Mucosa of stomach (tissue), 1 donor: ENCODE measurements around the gene LOXHD1.

Experiments used
- H3K27me3 ChIP-seq: one replicate; pipeline ENCODE4 v1.7.0; 2013; ENCODE audit warnings: mild to moderate bottlenecking, low read length; ENCODE audit not compliant: control insufficient read depth, insufficient read depth
- H3K36me3 ChIP-seq: one replicate; pipeline ENCODE4 v1.7.0; 2013; ENCODE audit warnings: low read length; ENCODE audit not compliant: control insufficient read depth, insufficient read depth
- H3K4me1 ChIP-seq: one replicate; pipeline ENCODE4 v1.7.0; 2013; ENCODE audit warnings: mild to moderate bottlenecking, low read length; ENCODE audit not compliant: control insufficient read depth, insufficient read depth
- H3K4me3 ChIP-seq: one replicate; pipeline ENCODE4 v1.7.0; 2013; ENCODE audit warnings: low read length
- H3K9ac ChIP-seq: one replicate; pipeline ENCODE4 v1.7.0; 2013; ENCODE audit warnings: mild to moderate bottlenecking, low read length, moderate library complexity
- H3K9me3 ChIP-seq: one replicate; pipeline ENCODE4 v1.7.0; 2013; ENCODE audit warnings: mild to moderate bottlenecking, low read length, moderate library complexity; ENCODE audit not compliant: control insufficient read depth
- donor health status: Pancreatic carcinoma.

Gene LOXHD1

DNA sequence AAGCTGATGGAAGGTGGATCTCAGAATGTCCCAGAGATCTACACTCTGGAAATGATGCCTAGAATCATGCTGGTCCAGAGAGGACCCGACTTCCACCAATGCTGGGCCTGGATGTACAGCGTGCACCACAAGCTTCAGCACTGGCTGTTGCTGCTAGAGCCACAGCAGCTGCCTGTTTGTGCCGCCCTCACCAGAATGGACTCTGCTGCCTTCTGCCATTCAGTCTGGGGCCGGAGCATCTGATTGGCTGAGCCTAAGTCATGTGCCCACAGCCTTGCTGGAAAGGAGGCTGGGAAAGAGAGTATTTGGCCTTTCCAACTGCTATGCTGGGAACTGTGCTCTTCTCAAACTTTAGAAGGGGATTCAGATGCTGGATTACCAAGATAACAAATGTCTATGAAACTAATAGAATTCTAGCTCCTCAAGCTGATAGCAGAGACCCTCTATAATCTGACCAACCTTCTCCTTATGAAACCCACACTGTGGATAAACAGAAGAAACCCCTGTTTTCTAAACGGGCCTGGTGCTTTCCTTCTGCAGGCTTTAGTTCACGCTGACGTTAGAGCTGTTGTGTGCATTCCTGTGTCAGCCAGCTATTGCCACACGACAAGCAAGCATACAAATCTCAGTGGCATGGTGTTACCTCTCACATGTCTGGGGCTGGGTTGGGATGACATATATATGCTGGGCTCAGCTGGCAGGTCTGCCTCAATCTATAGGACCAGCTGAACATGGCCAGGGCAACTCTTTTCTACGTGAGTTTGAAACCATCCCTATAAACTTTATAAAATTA, 4.1 kb upstream of the LOXHD1 start:
- no peaks in the 10 kb centered on the region for H3K9me3 ChIP-seq
- no peak overlapping the region for H3K4me3 ChIP-seq
- H3K4me1 ChIP-seq: no peaks in the 10 kb centered on the region
- no peaks in the 10 kb centered on the region for H3K36me3 ChIP-seq
- H3K27me3 ChIP-seq: no peaks in the 10 kb centered on the region
- H3K9ac ChIP-seq: no peak overlapping the region

DNA sequence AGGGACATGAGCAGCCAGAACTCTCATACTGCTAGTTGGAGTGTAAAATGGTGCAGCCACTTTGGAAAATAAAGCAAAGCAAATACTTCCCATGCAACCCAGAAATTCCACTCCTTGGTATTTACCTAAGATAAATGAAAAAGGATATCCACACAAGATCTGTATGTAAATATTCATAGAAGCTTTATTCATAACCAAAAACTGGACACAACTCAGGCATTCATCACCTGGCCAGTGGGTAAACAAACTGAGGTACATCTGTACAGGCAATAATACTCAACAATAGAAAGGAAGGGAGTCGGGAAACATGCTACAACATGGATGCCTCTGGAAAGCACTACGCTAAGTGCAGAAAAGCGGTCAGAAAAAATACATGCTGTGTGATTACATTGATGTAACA, 2.5 kb upstream of the LOXHD1 start:
- Histone ChIP-seq H3K36me3 (no peaks in the 10 kb centered on the region), H3K9me3 (no peaks in the 10 kb centered on the region), H3K9ac (no peak overlapping the region), H3K4me3 (no peak overlapping the region), H3K27me3 (no peaks in the 10 kb centered on the region), H3K4me1 (no peaks in the 10 kb centered on the region)

DNA sequence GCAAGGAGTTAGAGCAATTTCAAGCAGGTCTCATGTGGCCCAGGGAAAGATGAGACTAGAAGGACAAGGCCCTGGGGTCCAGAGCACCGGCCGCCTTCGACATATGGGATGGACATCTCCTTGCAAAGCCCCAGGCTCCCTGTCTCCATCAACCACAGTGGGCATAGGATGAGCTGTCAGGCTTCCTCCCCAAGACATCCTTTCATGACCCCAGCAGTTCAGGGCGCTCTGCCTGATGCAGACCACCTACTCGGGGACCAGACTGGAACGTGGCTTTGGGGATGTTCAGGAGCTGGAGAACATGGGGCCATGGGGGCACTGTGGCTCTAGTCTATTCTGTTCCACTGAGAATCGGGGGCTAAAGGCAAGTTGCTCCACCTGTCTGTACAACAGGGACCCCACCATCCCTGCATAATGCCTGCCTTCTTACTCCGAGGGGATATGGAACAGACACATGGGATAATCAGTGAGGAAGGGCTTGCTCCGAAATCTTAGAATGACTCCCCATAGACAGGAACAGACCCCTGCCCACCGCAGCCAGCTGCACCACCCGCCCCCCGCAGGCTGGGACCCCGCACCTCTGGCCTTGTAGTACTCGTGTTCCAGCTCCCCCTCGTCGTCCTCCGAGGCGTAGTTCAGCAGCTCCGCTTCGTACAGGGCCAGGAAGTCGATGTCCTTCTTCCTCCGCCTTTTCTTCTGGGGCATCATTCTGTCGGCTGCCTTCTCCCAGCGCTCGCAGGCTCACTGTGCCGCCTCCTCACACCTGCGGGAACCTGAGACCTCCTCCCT, 500 bp downstream of the LOXHD1 start:
- H3K36me3 ChIP-seq: no peaks in the 10 kb centered on the region
- no peaks in the 10 kb centered on the region for H3K4me1 ChIP-seq
- H3K9me3 ChIP-seq: no peaks in the 10 kb centered on the region
- no peak overlapping the region for H3K9ac ChIP-seq
- no peaks in the 10 kb centered on the region for H3K27me3 ChIP-seq
- no peak overlapping the region for H3K4me3 ChIP-seq

DNA sequence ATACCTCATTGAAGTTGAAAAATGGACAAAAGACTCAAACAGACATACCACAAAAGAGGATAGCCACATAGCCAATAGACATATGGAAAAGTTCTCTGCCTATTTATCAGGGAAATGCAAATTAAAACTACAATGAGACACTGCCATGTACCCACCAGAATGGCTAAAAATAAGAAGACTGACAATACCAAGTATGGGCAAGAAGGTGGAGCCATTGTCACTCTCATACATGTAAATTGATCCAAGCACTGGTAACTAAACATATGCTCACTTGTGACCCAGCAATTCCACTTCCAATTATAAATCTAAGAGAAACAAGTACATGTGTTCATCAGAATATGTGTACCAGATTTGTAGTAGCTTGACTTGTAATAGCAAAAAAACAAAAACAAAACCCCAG, 4.6 kb downstream of the LOXHD1 start:
- Histone ChIP-seq H3K4me1 (no peaks in the 10 kb centered on the region), H3K9me3 (no peaks in the 10 kb centered on the region), H3K4me3 (no peak overlapping the region), H3K27me3 (no peaks in the 10 kb centered on the region), H3K9ac (no peak overlapping the region), H3K36me3 (no peaks in the 10 kb centered on the region)

DNA sequence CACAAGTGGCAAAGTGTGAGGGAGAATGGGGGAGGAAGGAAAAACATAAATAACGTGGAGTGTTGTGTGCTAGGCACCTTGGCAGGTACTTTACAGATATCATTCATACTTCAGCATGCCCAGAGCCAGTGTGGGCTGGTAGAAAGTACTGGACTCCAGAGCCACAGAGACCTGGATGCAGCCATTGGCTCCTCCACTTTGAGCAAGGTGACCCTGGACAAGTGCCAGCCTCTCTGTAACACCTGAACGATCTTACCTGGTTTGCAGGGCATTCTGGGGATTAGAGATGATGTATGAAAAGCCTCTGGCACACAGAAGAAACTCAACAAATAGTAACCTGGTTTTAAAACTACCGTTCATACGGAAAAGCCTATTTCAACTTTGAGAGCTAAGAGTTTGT, 6.3 kb downstream of the LOXHD1 start:
- H3K9ac ChIP-seq: no peak overlapping the region
- no peaks in the 10 kb centered on the region for H3K4me1 ChIP-seq
- no peak overlapping the region for H3K4me3 ChIP-seq
- no peaks in the 10 kb centered on the region for H3K36me3 ChIP-seq
- no peaks in the 10 kb centered on the region for H3K9me3 ChIP-seq
- H3K27me3 ChIP-seq: no peaks in the 10 kb centered on the region

DNA sequence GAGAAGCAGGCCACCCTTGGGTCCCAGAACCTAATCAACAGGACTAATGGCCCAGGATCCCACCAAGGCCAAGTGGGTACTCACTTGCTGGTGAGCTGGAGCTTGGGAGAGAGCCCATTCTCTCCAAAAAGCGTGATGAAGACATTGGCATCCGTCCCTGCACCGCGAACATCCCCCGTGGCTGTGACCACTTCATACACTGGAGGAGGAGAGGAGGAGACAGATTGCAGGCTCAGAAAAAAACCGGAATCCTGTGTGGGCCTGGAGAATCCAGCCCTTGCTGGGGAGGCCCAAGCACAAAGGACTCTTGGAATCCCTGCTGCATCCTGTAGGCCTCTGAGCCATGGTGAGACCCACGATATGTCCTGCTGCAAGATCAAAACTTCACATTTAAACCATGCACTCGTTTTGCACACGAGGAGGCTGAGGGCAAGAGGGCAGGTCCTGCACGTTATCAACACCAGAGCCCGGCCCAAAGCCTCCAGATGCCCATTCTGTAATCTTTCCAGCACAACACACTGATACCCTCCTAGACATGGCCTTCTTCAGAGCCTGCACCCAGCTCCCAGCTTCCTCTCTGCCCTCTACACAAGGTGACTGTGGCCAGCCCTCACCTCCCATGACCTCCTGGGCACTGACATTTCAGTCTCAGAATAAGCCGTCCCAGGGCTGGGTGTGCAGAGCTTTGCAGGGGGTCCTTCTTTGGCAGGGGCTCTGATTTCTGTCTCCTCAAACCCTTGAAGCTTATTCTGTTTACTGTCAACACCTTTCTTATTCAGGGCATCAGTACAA, 7.8 kb downstream of the LOXHD1 start:
- Histone ChIP-seq H3K9me3 (no peaks in the 10 kb centered on the region), H3K36me3 (no peaks in the 10 kb centered on the region), H3K27me3 (no peaks in the 10 kb centered on the region), H3K9ac (no peak overlapping the region), H3K4me1 (no peaks in the 10 kb centered on the region), H3K4me3 (no peak overlapping the region)

DNA sequence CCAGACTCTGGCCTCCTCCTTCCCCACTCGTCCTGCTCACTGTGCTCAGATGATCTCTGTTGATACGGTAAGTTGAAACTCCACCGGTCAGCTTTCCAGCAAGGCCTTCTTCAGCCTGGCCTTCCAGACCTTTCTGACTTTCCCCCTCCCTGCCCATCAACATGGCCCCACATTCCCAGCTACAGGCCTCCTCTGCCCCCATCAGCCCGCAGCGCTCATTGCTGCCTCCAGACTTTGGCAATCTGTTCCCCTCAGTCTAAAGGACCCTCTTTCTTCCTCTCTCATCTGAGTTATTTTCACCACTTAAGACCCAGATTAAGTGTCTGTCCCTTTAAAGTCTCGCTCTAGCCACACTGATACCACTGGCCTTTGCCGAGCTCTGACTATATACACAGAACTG, 10.6 kb downstream of the LOXHD1 start:
- H3K9ac ChIP-seq: no peak overlapping the region
- no peaks in the 10 kb centered on the region for H3K27me3 ChIP-seq
- no peaks in the 10 kb centered on the region for H3K4me1 ChIP-seq
- no peaks in the 10 kb centered on the region for H3K9me3 ChIP-seq
- H3K4me3 ChIP-seq: no peak overlapping the region
- H3K36me3 ChIP-seq: no peaks in the 10 kb centered on the region

DNA sequence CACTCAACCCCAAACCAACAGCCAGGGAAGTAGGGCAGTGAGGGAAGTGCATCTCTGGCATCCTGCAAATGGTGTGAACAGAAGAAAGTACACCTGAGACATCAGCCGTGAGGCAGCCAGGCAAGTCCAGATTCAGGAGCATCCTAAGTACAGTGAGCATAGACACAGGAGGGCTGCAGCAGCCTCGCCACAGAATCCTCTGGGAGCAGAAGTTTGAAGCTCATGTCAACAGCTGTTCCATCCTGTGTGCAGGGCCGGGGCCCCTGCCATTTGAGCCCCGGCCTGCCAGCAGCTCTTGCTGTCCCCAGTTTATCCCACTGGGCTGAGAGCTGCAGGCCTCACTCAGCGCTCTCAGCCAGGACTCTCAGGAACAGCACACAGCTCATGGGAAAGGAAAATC, 14.5 kb downstream of the LOXHD1 start:
- Histone ChIP-seq H3K9me3 (no peaks in the 10 kb centered on the region), H3K9ac (no peak overlapping the region), H3K4me1 (no peaks in the 10 kb centered on the region), H3K27me3 (no peaks in the 10 kb centered on the region), H3K36me3 (no peaks in the 10 kb centered on the region), H3K4me3 (no peak overlapping the region)

DNA sequence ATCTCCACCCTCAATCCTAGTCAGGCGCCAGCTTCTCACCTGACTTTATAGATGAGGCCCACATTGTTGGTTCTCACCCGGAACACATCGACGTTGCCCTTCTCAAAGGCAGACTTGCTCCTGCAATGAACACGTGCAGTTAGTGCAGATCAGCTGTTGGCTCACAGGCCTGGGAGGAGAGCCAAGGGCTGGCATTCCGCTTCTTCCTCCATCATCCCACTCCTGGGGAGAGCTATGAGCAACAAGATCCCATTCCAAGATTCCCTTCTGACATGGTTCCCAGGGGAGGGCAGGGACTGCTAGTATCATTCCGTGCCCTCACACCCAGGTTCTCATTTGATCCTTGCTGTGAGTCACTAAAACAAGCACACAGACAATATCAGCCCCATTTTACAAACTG, 15.1 kb downstream of the LOXHD1 start:
- Histone ChIP-seq H3K9ac (no peak overlapping the region), H3K9me3 (no peaks in the 10 kb centered on the region), H3K36me3 (no peaks in the 10 kb centered on the region), H3K4me1 (no peaks in the 10 kb centered on the region), H3K4me3 (no peak overlapping the region), H3K27me3 (no peaks in the 10 kb centered on the region)

DNA sequence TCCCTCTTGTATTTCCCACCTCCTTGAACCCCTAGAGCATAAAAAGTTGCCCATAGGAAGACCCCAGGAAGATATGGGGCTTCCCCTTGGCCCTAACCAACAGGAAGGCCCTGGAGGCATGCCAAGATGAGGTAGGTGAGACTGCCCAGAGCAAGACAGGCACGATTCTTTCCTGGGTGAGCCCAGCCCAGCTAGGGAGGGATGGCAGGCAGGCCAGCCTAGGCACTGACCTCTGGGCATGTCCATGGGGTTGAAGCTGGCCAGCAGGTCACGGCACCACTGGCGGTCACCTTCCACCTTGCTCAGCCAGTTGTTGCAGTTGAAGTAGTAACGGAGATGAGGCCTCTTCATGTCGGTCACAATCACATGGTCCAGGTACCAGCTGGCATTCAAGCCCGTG, 17.6 kb downstream of the LOXHD1 start:
- Histone ChIP-seq H3K9me3 (no peaks in the 10 kb centered on the region), H3K36me3 (no peaks in the 10 kb centered on the region), H3K27me3 (no peaks in the 10 kb centered on the region), H3K9ac (no peak overlapping the region), H3K4me3 (no peak overlapping the region), H3K4me1 (no peaks in the 10 kb centered on the region)

DNA sequence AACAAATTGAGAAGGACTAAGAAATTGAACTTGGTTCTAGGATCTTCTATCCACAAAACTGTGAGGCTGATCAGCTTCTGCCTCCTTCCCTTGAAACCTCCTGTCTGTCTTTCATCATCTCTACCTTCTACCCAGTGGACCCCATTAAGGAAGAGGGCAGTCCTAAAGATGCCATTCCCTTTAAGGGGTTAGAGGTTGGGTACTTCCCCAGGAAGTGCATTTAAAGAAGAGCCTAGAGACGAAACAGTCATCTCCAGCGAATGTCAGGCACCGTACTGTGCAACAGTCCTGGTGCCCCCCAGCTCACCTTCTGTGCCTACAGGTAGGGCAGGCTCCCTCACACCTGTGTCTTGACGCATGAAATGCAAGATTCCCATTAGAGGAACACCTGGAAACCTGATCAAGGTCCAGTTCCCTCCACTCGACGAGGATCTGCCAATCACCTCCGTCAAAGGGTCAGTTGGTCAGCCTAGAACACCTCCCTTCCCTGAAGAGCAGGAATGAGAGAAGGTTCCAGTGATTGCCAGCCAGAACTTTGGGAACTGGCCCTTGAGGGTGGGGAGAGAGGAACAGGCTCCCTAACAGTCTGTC, 20.9 kb downstream of the LOXHD1 start:
- Histone ChIP-seq H3K36me3 (no peaks in the 10 kb centered on the region), H3K9me3 (no peaks in the 10 kb centered on the region), H3K4me3 (no peak overlapping the region), H3K27me3 (no peaks in the 10 kb centered on the region), H3K9ac (no peak overlapping the region), H3K4me1 (no peaks in the 10 kb centered on the region)
